Activated CD4-positive, alpha-beta T cell treated with anti-CD3 and anti-CD28 coated beads, Interleukin-2, amount 10 ng/mL, durations not matched to agents 24 days and 14 days (primary cell): Measurements from ENCODE around the gene DNAH9. TPM values are rescaled to one million over a fixed set of nuclear protein-coding genes. Genes with fewer than 3 reads are reported as not detected.
"Not testable (repeated sequence)": the region's sequence is repeated elsewhere in the genome, so short reads cannot be mapped to it uniquely, and the experiment has no call there.

ENCODE experiments used
- DNase-seq: peaks from one replicate; pipeline ENCODE4 v3.0.0; 2022
- H3K27ac Mint-ChIP-seq: one replicate; pipeline ENCODE4 v1.8.0; 2022; ENCODE audit warnings: mild to moderate bottlenecking, mixed read lengths
- H3K27me3 Mint-ChIP-seq: one replicate; pipeline ENCODE4 v1.8.0; 2022; ENCODE audit warnings: mixed read lengths
- H3K36me3 Mint-ChIP-seq: one replicate; pipeline ENCODE4 v1.8.0; 2022; ENCODE audit warnings: low read depth, mild to moderate bottlenecking, mixed read lengths
- H3K4me1 Mint-ChIP-seq: one replicate; pipeline ENCODE4 v1.8.0; 2021; ENCODE audit warnings: mixed read lengths
- H3K4me3 Mint-ChIP-seq: one replicate; pipeline ENCODE4 v1.8.0; 2022; ENCODE audit warnings: mild to moderate bottlenecking, moderate library complexity, mixed read lengths
- H3K9me3 Mint-ChIP-seq: one replicate; pipeline ENCODE4 v1.8.0; 2021; ENCODE audit warnings: mixed read lengths
- intact Hi-C: fragments of 100-400 bp; cut with micrococcal nuclease; formaldehyde crosslinking; loops from one replicate; pipeline ENCODE4 v1.15.1; 2023
- total RNA-seq: library from RNA; stranded (reverse); gene quantifications from 2 replicates; pipeline ENCODE4 v1.2.3, GENCODE V29; 2022

DNAH9 gene
- total RNA-seq, 1 donor from 2014 or later, result not detected

GRCh38 chr17:11922638-11923037, 324.4 kb downstream of the DNAH9 start:
- H3K9me3 Mint-ChIP-seq, result peaks cover 8% of the 10 kb centered on the region
- no peaks in the 10 kb centered on the region for H3K27me3 Mint-ChIP-seq
- no peaks in the 10 kb centered on the region for H3K4me1 Mint-ChIP-seq
- H3K27ac Mint-ChIP-seq, result no peak overlapping the region
- DNase-seq, result no peak
- no peaks in the 10 kb centered on the region for H3K36me3 Mint-ChIP-seq
- intact Hi-C loops, result no loop called here
- no peak overlapping the region for H3K4me3 Mint-ChIP-seq

GRCh38 chr17:11924076-11924475, 325.8 kb downstream of the DNAH9 start:
- Mint-ChIP-seq H3K9me3 (peaks cover 4% of the 10 kb centered on the region), H3K4me3 (no peak overlapping the region), H3K27ac (no peak overlapping the region), H3K27me3 (no peaks in the 10 kb centered on the region), H3K36me3 (no peaks in the 10 kb centered on the region), H3K4me1 (no peaks in the 10 kb centered on the region)
- intact Hi-C loops, result no loop called here
- no peak for DNase-seq

GRCh38 chr17:11925262-11926021, 327.2 kb downstream of the DNAH9 start:
- no peaks in the 10 kb centered on the region for H3K36me3 Mint-ChIP-seq
- H3K27me3 Mint-ChIP-seq, result no peaks in the 10 kb centered on the region
- no peak for DNase-seq
- no peak overlapping the region for H3K27ac Mint-ChIP-seq
- H3K9me3 Mint-ChIP-seq, result no peaks in the 10 kb centered on the region
- intact Hi-C loops, result no loop called here
- H3K4me3 Mint-ChIP-seq, result no peak overlapping the region
- H3K4me1 Mint-ChIP-seq, result no peaks in the 10 kb centered on the region

- H3K4me3 Mint-ChIP-seq, result no peak overlapping the region
- H3K9me3 Mint-ChIP-seq, result no peaks in the 10 kb centered on the region
Measured at GRCh38 chr17:11928436-11928835, 330.2 kb downstream of the DNAH9 start.

GRCh38 chr17:11932337-11932898, 334.1 kb downstream of the DNAH9 start:
- no peak overlapping the region for H3K27ac Mint-ChIP-seq
- intact Hi-C loops, result no loop called here
- H3K9me3 Mint-ChIP-seq, result no peaks in the 10 kb centered on the region
- H3K36me3 Mint-ChIP-seq, result no peaks in the 10 kb centered on the region
- no peak overlapping the region for H3K4me3 Mint-ChIP-seq
- no peaks in the 10 kb centered on the region for H3K4me1 Mint-ChIP-seq
- H3K27me3 Mint-ChIP-seq, result no peaks in the 10 kb centered on the region
- no peak for DNase-seq

More at GRCh38 chr17:11928436-11928835, 330.2 kb downstream of the DNAH9 start:
- no peaks in the 10 kb centered on the region for H3K36me3 Mint-ChIP-seq
- no peak overlapping the region for H3K27ac Mint-ChIP-seq
- H3K4me1 Mint-ChIP-seq, result no peaks in the 10 kb centered on the region
- intact Hi-C loops, result no loop called here
- H3K27me3 Mint-ChIP-seq, result no peaks in the 10 kb centered on the region
- no peak for DNase-seq

- Mint-ChIP-seq H3K4me3 (no peak overlapping the region), H3K27ac (no peak overlapping the region), H3K4me1 (no peaks in the 10 kb centered on the region), H3K27me3 (no peaks in the 10 kb centered on the region), H3K9me3 (no peaks in the 10 kb centered on the region), H3K36me3 (no peaks in the 10 kb centered on the region)
- intact Hi-C loops, result no loop called here
- DNase-seq, result peak; percentile 73
Measured at GRCh38 chr17:11935734-11936406, 337.6 kb downstream of the DNAH9 start.

GRCh38 chr17:11940904-11941303, 342.6 kb downstream of the DNAH9 start:
- no peak overlapping the region for H3K4me3 Mint-ChIP-seq
- H3K27me3 Mint-ChIP-seq, result no peaks in the 10 kb centered on the region

GRCh38 chr17:11943086-11943485, 344.8 kb downstream of the DNAH9 start:
- H3K36me3 Mint-ChIP-seq, DNase-seq, intact Hi-C loops, H3K27ac Mint-ChIP-seq, H3K4me1 Mint-ChIP-seq, H3K27me3 Mint-ChIP-seq, H3K4me3 Mint-ChIP-seq, H3K9me3 Mint-ChIP-seq: not testable (repeated sequence)

More at GRCh38 chr17:11940904-11941303, 342.6 kb downstream of the DNAH9 start:
- intact Hi-C loops, result no loop called here
- no peaks in the 10 kb centered on the region for H3K4me1 Mint-ChIP-seq
- no peak for DNase-seq
- no peaks in the 10 kb centered on the region for H3K9me3 Mint-ChIP-seq
- no peak overlapping the region for H3K27ac Mint-ChIP-seq
- H3K36me3 Mint-ChIP-seq, result no peaks in the 10 kb centered on the region

GRCh38 chr17:11943759-11944347, 345.6 kb downstream of the DNAH9 start:
- Mint-ChIP-seq H3K27ac (no peak overlapping the region), H3K27me3 (no peaks in the 10 kb centered on the region), H3K4me1 (no peaks in the 10 kb centered on the region), H3K36me3 (no peaks in the 10 kb centered on the region), H3K4me3 (no peak overlapping the region), H3K9me3 (no peaks in the 10 kb centered on the region)
- DNase-seq, result no peak
- intact Hi-C loops, result no loop called here

- Mint-ChIP-seq H3K36me3 (no peaks in the 10 kb centered on the region), H3K4me3 (no peak overlapping the region), H3K27ac (no peak overlapping the region), H3K4me1 (no peaks in the 10 kb centered on the region), H3K9me3 (no peaks in the 10 kb centered on the region), H3K27me3 (no peaks in the 10 kb centered on the region)
- intact Hi-C loops, result no loop called here
- DNase-seq, result no peak
Measured at GRCh38 chr17:11944587-11944986, 346.3 kb downstream of the DNAH9 start.

- H3K4me3 Mint-ChIP-seq, result no peak overlapping the region
- H3K36me3 Mint-ChIP-seq, result no peaks in the 10 kb centered on the region
- peaks cover 4% of the 10 kb centered on the region for H3K9me3 Mint-ChIP-seq
- H3K27me3 Mint-ChIP-seq, result no peaks in the 10 kb centered on the region
- no peak for DNase-seq
- intact Hi-C loops, result no loop called here
- no peaks in the 10 kb centered on the region for H3K4me1 Mint-ChIP-seq
- H3K27ac Mint-ChIP-seq, result no peak overlapping the region
Measured at GRCh38 chr17:11948789-11949188, 350.5 kb downstream of the DNAH9 start.

- H3K27me3 Mint-ChIP-seq, H3K4me1 Mint-ChIP-seq, H3K36me3 Mint-ChIP-seq, H3K27ac Mint-ChIP-seq, DNase-seq, H3K4me3 Mint-ChIP-seq, H3K9me3 Mint-ChIP-seq, intact Hi-C loops: not testable (repeated sequence)
Measured at GRCh38 chr17:11949571-11949970, 351.3 kb downstream of the DNAH9 start.

GRCh38 chr17:11950771-11951519, 352.7 kb downstream of the DNAH9 start:
- intact Hi-C loops, result no loop called here
- H3K27ac Mint-ChIP-seq, result no peak overlapping the region
- H3K4me3 Mint-ChIP-seq, result no peak overlapping the region
- no peak for DNase-seq
- H3K27me3 Mint-ChIP-seq, result no peaks in the 10 kb centered on the region
- peaks cover 7% of the 10 kb centered on the region for H3K9me3 Mint-ChIP-seq
- H3K4me1 Mint-ChIP-seq, result no peaks in the 10 kb centered on the region
- H3K36me3 Mint-ChIP-seq, result no peaks in the 10 kb centered on the region
